Gastrocnemius medialis (tissue), 4 donors: ENCODE data around the gene PLPPR4. TPM values are rescaled to one million over a fixed set of nuclear protein-coding genes. Genes with fewer than 3 reads are reported as not detected.

ENCODE experiments used
- ATAC-seq, 2 donors: fragments of 150-250 bp; one replicate each; pipeline ENCODE4 v1.9.1; 2016
- DNase-seq, 2 donors: peaks; one replicate each; pipeline ENCODE4 v3.0.0-alpha.2; 2019
- H3K27ac ChIP-seq, 4 donors: fragments of 200-600 bp; sonication (generic); 1 replicate in 1 of 4; 2 replicates in 3 of 4; pipeline ENCODE4 v1.5.1; 2016 to 2018; ENCODE audit warnings: mild to moderate bottlenecking in 2 of 4, moderate library complexity in 1 of 4
- H3K27me3 ChIP-seq, 3 donors: fragments of 200-600 bp; sonication (generic) in 2 of 3; 1 replicate in 1 of 3; 2 replicates in 2 of 3; pipeline versions ENCODE4 v1.5.1 to v1.6.0; 2016 to 2019; ENCODE audit warnings: mild to moderate bottlenecking in 1 of 3, moderate library complexity in 1 of 3
- H3K36me3 ChIP-seq, 2 donors: fragments of 200-600 bp; sonication (generic) in 1 of 2; one replicate each; pipeline ENCODE4 v1.5.1; 2017 to 2018
- H3K4me1 ChIP-seq, 2 donors: fragments of 200-600 bp; sonication (generic) in 1 of 2; one replicate each; pipeline ENCODE4 v1.5.1; 2016 to 2017; ENCODE audit warnings: mild to moderate bottlenecking in 2 of 2
- H3K4me3 ChIP-seq, 4 donors: fragments of 200-600 bp; sonication (generic) in 3 of 4; 1 replicate in 1 of 4; 2 replicates in 3 of 4; pipeline ENCODE4 v1.5.1; 2016 to 2019; ENCODE audit warnings: mild to moderate bottlenecking in 2 of 4
- H3K9me3 ChIP-seq, 3 donors: fragments of 200-600 bp; sonication (generic) in 2 of 3; 1 replicate in 1 of 3; 2 replicates in 2 of 3; pipeline ENCODE4 v1.5.1; 2016 to 2019
- POLR2A ChIP-seq, 2 donors: fragments of 450-650 bp; IDR thresholded peaks; one replicate each; pipeline ENCODE4 v1.6.1; 2017; ENCODE audit warnings: antibody characterized with exemption in 2 of 2, mild to moderate bottlenecking in 2 of 2, moderate library complexity in 2 of 2
- in situ Hi-C, 4 donors: fragments of 200-750 bp; cut with MboI; loops; one replicate each; pipeline versions ENCODE4 v1.15.0 to v1.8.0; 2017; ENCODE audit warnings: low sequenced_read_pairs in 4 of 4
- intact Hi-C: fragments of 100-400 bp; cut with DNase I; formaldehyde crosslinking; loops from one replicate; pipeline ENCODE4 v1.15.1; 2023; ENCODE audit warnings: low total_unique reads
- total RNA-seq, 4 donors: library from RNA; depleted of rRNA; stranded (reverse); fragments of >200 nt; gene quantifications; one replicate each; pipeline versions ENCODE4 v1.1.0 to v1.2.3, GENCODE V29; 2016
- TF ChIP-seq, protein P1 (sequence below), 5 experiments: fragments of 450-650 bp in 3 of 5; fragments of 200-600 bp in 2 of 5; sonication (generic) in 2 of 5; IDR thresholded peaks in 4 of 5; conservative IDR thresholded peaks in 1 of 5; 1 replicate in 4 of 5; 2 replicates in 1 of 5; pipeline ENCODE4 v1.5.1; 2016 to 2019; ENCODE audit warnings: antibody characterized with exemption in 5 of 5, mild to moderate bottlenecking in 3 of 5, moderate library complexity in 3 of 5

Gene PLPPR4
- total RNA-seq, 4 donors from 2014 or later: 0.20 to 0.68 (median 0.27) TPM; not detected in 1

DNA sequence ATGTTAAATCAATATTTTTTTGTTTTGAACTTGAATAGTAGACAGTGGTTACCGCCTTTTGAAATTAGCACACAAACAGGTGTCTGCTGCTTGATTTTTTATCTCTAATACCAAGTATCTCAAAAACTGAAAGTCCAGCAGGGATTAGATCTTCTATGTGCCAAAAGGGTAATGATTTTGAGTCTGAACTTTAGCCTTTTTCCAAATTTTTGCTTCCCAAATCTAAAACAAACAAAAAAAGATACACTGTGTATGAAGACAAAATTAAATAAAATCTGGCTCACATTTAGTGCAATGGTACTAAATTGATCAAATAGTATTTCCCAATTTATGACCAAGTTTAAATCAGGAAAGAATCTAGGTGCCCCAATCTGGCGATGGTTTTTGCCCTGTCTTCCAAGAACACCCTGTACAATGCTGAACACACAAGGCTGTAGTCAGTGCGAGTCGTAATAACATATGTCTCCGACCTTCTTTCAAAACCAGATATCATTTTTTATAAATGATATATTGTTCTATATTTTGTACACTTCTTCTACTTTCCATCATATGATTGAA lies 40.5 kb downstream of the PLPPR4 start:
- no peaks in the 10 kb centered on the region for H3K9me3 ChIP-seq
- intact Hi-C loops (no loop called here), in situ Hi-C loops (no loop called here)
- no peak for ATAC-seq
- H3K27ac ChIP-seq: no peak overlapping the region
- TF ChIP-seq POLR2A (IDR thresholded peaks at IDR 0.05): no peak
- TF ChIP-seq, protein P1, sequence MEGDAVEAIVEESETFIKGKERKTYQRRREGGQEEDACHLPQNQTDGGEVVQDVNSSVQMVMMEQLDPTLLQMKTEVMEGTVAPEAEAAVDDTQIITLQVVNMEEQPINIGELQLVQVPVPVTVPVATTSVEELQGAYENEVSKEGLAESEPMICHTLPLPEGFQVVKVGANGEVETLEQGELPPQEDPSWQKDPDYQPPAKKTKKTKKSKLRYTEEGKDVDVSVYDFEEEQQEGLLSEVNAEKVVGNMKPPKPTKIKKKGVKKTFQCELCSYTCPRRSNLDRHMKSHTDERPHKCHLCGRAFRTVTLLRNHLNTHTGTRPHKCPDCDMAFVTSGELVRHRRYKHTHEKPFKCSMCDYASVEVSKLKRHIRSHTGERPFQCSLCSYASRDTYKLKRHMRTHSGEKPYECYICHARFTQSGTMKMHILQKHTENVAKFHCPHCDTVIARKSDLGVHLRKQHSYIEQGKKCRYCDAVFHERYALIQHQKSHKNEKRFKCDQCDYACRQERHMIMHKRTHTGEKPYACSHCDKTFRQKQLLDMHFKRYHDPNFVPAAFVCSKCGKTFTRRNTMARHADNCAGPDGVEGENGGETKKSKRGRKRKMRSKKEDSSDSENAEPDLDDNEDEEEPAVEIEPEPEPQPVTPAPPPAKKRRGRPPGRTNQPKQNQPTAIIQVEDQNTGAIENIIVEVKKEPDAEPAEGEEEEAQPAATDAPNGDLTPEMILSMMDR (IDR thresholded peaks at IDR 0.05 in 4 of 5, conservative IDR thresholded peaks at IDR 0.05 in 1 of 5): no peak
- no peaks in the 10 kb centered on the region for H3K27me3 ChIP-seq
- no peak for DNase-seq
- no peak overlapping the region for H3K4me3 ChIP-seq
- H3K4me1 ChIP-seq: no peaks in the 10 kb centered on the region
- H3K36me3 ChIP-seq: no peaks in the 10 kb centered on the region

DNA sequence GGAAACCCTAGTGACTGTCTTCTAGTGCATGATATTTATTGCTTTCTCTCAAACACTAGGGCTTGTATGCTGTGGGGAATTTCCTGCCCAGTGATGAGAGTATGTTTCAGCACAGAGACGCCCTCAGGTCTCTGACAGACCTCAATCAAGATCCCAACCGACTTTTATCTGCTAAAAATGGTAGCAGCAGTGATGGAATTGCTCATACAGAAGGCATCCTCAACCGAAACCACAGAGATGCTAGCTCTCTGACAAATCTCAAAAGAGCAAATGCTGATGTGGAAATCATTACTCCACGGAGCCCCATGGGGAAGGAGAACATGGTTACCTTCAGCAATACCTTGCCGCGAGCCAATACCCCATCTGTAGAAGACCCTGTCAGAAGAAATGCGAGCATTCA lies 41.3 kb downstream of the PLPPR4 start:
- intact Hi-C loops: no loop called here
- Histone ChIP-seq H3K36me3 (no peaks in the 10 kb centered on the region), H3K27me3 (no peaks in the 10 kb centered on the region), H3K4me1 (no peaks in the 10 kb centered on the region), H3K27ac (no peak overlapping the region), H3K9me3 (no peaks in the 10 kb centered on the region), H3K4me3 (no peak overlapping the region)
- TF ChIP-seq, protein P1 (IDR thresholded peaks at IDR 0.05 in 4 of 5, conservative IDR thresholded peaks at IDR 0.05 in 1 of 5): no peak
- TF ChIP-seq POLR2A (IDR thresholded peaks at IDR 0.05): no peak
- no peak for ATAC-seq
- no peak for DNase-seq
- in situ Hi-C loops: no loop called here

DNA sequence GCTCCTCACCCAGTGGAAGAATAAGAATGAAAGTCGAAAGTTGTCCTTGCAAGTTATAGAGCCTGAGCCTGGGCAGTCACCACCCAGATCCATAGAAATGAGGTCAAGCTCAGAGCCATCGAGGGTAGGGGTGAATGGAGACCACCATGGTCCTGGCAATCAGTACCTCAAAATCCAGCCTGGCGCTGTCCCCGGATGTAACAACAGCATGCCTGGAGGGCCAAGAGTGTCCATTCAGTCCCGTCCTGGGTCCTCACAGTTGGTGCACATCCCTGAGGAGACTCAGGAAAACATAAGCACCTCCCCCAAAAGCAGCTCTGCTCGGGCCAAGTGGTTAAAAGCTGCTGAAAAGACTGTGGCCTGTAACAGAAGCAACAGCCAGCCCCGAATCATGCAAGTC lies 41.8 kb downstream of the PLPPR4 start:
- in situ Hi-C loops: no loop called here
- no peak overlapping the region for H3K4me3 ChIP-seq
- no peaks in the 10 kb centered on the region for H3K36me3 ChIP-seq
- intact Hi-C loops: no loop called here
- no peaks in the 10 kb centered on the region for H3K9me3 ChIP-seq
- DNase-seq (no peak), ATAC-seq (no peak)
- TF ChIP-seq, protein P1 (IDR thresholded peaks at IDR 0.05 in 4 of 5, conservative IDR thresholded peaks at IDR 0.05 in 1 of 5): no peak
- no peak for TF ChIP-seq POLR2A (IDR thresholded peaks at IDR 0.05)
- no peaks in the 10 kb centered on the region for H3K27me3 ChIP-seq
- H3K4me1 ChIP-seq: no peaks in the 10 kb centered on the region
- no peak overlapping the region for H3K27ac ChIP-seq

DNA sequence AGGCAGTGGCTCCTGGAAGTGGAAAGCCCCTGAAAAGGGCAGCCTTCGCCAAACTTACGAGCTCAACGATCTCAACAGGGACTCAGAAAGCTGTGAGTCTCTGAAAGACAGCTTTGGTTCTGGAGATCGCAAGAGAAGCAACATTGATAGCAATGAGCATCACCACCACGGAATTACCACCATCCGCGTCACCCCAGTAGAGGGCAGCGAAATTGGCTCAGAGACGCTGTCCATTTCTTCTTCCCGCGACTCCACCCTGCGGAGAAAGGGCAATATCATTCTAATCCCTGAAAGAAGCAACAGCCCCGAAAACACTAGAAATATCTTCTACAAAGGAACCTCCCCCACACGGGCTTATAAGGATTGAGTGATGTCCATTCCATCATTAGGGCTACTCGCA lies 42.4 kb downstream of the PLPPR4 start:
- ATAC-seq: no peak
- in situ Hi-C loops: no loop called here
- Histone ChIP-seq H3K36me3 (no peaks in the 10 kb centered on the region), H3K4me3 (no peak overlapping the region), H3K27me3 (no peaks in the 10 kb centered on the region), H3K4me1 (no peaks in the 10 kb centered on the region), H3K9me3 (no peaks in the 10 kb centered on the region), H3K27ac (no peak overlapping the region)
- intact Hi-C loops: no loop called here
- TF ChIP-seq, protein P1 (IDR thresholded peaks at IDR 0.05 in 4 of 5, conservative IDR thresholded peaks at IDR 0.05 in 1 of 5): no peak
- TF ChIP-seq POLR2A (IDR thresholded peaks at IDR 0.05): no peak
- DNase-seq: no peak

DNA sequence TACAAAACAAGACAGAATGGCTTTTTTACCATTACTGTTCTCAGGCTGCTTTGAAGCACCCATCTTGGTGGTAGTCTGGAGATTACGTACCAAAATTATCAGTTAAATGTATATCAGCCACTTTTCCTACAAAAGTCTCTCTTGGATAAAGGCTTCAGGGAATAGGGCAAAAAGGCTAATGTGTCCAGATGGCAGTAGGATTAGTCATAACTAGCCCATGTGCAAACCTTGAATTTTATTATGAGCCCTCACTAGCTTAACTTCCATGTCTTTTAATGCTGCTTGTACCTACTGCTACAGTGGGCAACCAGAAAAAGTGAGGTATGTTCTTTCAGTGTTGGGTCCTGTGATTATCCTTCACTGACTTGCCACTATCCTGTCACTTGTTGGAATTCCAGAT lies 51.0 kb downstream of the PLPPR4 start:
- Histone ChIP-seq H3K36me3 (no peaks in the 10 kb centered on the region), H3K27me3 (no peaks in the 10 kb centered on the region), H3K27ac (no peak overlapping the region), H3K4me1 (no peaks in the 10 kb centered on the region), H3K4me3 (no peak overlapping the region), H3K9me3 (no peaks in the 10 kb centered on the region)
- TF ChIP-seq, protein P1 (IDR thresholded peaks at IDR 0.05 in 4 of 5, conservative IDR thresholded peaks at IDR 0.05 in 1 of 5): no peak
- TF ChIP-seq POLR2A (IDR thresholded peaks at IDR 0.05): no peak
- no peak for DNase-seq
- intact Hi-C loops: no loop called here
- in situ Hi-C loops: no loop called here
- ATAC-seq: no peak
